NCI-H187 treated with DMSO at 0.1 percent for 48 hours (cell line): ENCODE measurements around the gene KLHL6.
A peak's percentile ranks its signal among the peaks of the same experiment; 100 is the strongest.
"Not testable (repeated sequence)": the region's sequence is repeated elsewhere in the genome, so short reads cannot be mapped to it uniquely, and the experiment has no call there.

Experiments used
- DNase-seq: peaks from one replicate; lab custom pipeline; 2025; lab: John Stamatoyannopoulos, UW

The KLHL6 gene

DNA sequence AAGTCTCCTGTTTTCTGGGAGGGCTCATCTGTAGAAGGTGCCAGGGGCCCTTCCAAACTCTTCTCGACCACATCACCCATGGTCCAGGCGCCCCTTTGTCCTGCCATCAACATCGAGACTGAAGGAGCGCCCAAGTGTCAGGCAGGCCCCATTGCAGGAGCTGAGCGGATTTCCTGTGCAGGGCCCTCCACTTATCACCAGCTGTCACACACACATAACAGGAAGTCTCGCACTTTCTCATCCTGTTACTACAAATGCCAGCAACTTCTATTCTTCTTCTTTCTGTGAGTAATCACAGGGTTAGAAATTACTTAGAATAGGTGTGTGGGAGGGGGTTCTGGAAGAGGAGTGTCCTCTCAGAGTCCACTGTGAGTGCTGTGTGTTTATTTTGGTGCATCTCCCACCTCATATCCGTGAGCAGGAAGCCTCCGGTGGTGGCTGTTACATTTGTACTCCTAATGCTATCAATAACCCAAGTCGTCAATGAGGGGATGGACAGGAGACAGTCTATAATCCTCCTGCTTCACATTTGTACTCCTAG, at the start of gene KLHL6:
Gene KLHL6 (minus strand): TSS at position 166 of the 541 bp plus-strand sequence. CDS start 53 bp downstream, at position 113.
- no peak for DNase-seq

- no peak for DNase-seq
Observed at GRCh38 chr3:183597959-183598358, 42.5 kb upstream of the KLHL6 start.

DNA sequence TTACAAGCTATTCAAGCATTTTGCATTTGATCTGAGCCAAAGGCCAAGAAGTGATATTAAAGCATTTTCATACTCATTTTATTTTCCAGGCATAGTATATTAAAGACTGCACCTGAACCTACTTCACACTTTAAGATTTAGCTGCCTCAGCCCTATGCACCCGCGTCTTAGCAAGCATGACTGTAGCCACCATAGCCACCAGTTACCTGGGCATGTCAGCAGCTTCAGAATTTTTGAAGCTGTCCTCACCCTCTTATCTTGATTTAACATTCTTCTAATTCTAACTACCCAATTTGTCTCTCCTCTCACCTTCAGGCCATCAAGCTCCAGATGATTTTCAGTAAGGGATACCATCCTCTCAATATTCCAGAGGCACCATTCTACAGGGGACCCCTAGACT, 39.1 kb upstream of the KLHL6 start:
- DNase-seq: no peak

DNA sequence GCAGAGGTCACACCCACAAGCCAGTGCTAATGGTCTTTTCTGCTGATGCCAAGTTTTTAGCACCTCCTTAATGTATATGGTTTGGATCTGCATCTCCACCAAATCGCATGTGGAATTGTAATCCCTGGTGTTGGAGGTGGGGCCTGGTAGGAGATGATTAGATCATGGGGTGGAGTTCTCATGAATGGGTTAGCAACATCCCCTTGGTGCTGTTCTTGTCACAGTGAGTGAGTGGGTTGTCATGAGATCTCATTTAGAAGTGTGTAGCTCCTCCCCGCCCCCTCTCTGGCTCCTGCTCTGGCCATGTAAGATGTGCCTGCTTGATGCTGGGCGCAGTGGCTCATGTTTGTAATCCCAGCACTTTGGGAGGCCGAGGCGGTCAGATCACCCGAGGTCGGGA, 37.3 kb upstream of the KLHL6 start:
- no peak for DNase-seq

DNA sequence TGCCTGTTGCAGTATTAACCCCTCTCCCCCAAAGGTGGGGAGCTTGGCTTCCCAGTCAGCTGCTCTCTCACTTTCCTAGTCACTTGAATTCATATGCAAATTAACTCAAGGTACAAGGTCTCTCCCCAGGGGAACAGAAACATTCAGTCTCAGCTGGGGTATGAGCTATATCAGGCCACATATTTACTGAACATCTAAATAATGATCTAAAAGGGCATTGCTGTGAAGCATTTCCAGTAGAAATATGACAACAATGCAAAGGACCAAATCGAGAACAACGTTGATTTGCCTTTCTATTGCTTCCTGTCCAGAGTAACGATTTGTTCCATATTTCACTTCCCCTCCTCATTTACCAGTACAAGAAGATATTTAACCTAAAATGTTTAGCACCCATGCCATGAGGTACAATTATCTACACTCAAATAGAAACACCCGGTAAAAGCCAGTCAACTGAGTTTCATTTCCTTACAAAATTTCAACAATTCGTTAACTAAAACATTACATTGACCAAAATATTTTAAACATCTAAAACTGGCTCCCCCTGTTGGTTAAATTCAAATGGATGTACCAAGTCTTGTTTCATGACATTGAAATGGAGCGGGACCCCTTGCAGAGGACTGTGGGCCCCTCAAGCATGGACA, 36.5 kb upstream of the KLHL6 start:
- no peak for DNase-seq

- no peak for DNase-seq
Observed at GRCh38 chr3:183590442-183590841, 34.9 kb upstream of the KLHL6 start.

GRCh38 chr3:183587336-183587735, 31.8 kb upstream of the KLHL6 start:
- no peak for DNase-seq

GRCh38 chr3:183586477-183586876, 31.0 kb upstream of the KLHL6 start:
- DNase-seq: no peak

GRCh38 chr3:183584914-183585280, 29.4 kb upstream of the KLHL6 start:
- DNase-seq: no peak

DNA sequence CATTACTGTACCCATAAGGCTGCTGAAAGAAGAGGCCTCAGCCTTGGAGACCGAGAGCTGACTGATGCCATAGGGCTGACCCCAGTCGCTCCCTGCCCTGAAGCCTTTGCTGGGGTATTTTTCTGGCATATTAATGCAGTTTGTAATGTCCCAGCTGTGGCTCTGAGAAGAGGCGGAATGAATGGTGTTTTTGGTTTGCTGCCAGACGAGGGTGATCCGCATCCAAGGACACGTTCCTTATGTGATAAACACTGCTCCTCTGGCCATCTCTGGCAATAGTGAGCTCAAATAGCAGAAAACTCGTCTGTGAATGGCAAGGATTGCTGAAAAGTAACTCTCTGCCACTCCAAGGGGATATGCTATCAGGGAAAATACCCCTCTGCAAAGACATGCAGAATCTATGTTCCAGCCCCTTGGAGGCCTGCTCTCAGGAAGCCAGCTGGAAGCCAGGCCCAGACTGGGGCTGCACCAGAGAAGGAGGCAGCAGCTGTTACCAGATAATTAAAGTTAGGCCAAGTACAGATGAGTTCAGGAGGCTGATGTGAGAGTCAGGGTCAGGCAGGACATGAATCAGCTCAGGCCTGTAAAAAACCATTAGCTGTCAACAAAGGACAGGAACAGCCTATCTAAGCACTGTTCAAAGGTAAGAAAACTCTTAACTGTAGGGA, 28.9 kb upstream of the KLHL6 start:
- no peak for DNase-seq

- DNase-seq: no peak
Observed at GRCh38 chr3:183583331-183584245, 28.1 kb upstream of the KLHL6 start.

- no peak for DNase-seq
Observed at GRCh38 chr3:183582161-183582560, 26.7 kb upstream of the KLHL6 start.

GRCh38 chr3:183581496-183582155, 26.1 kb upstream of the KLHL6 start:
- peak; percentile 10 for DNase-seq

DNA sequence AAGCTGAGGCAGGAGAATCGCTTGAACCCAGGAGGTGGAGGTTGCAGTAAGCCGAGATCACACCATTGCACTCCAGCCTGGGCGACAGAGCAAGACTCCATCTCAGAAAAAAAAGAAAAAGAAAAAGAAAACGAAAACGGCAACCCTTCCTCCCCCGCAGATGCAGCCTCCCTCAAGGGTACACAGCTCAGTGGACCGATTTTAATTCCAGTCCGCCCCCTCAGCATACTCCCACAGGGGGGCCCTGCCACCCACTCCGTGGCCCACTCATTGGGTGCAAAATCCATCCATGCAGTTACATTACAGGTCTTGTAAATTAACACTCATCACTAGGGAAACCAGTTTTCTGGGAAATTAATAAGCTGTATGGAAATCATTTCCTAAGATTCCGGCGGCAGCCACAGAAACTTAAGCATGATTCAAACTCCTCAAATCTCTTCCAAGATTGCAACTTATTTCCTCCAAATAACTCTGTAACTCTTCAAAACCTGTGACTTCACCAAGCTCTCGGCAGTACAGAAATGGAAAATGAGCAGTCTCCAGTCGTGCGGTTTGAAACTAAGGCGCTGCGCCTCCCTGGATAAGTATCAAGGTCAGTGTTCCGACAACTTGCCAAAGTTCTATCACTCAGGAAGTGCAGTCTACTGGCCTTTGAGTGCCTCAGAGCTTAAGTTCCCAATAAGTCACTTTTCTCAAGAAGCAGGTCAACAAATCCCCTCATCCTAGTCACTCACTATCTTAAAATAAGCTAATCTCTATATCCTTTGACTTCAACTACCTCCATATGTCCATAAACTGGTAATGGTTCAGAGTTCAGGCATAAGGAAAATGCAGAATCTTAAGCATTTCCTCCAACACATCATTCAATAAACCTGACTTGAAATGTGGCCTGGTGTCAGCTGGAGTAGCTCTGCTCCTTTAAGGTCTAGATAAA, 24.7 kb upstream of the KLHL6 start:
- no peak for DNase-seq

- no peak for DNase-seq
Observed at GRCh38 chr3:183578179-183578578, 22.7 kb upstream of the KLHL6 start.

DNA sequence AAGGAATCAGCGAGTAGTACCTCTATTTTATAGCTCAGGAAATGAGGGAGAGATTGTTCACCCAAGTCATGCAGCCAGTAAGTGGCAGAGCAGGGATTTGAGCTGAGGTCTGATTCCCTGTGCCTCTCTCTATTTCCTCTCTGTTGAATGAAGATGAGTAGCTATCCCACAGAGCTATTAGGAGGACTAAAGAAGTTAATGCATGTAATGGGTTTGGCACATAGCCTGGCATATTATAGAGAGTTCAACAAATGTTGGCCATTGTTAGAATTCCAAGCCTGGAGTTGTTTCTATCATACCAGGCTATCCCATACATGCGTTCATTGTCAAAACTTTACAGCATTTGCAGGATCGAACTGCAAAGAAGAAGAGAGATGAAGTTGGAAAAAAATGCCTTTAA, 21.8 kb upstream of the KLHL6 start:
- DNase-seq: no peak

DNA sequence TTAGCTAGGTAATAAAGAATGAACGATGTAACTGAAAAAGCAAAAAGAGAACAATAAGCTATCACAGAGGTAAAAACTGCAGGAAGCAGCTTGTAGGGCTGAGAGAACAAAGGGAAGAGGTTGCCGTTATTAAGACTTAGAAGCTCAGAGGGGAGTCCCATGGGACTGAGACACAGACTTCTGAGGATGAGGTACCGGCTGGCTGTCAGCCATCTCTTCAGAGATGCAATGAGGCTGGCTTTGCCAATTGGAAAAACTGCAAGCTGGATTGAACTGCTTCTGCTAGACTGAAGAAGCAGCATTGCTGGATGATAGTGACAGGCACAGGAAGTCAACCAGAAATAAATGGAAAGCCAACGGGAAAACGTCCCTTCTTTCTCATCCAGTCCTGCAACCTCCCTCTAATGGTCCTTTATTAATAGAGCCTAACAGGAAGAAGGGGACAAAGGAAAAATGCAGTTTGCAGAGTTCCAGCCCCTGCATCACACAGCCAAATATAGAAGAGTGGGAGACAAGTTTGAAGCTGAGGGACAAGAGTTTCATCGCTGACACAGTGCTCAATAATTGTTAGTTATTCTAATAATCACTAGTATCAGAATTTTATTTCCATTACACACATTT, 21.1 kb upstream of the KLHL6 start:
- DNase-seq: peak; percentile 77

- no peak for DNase-seq
Observed at GRCh38 chr3:183572935-183573334, 17.4 kb upstream of the KLHL6 start.

DNA sequence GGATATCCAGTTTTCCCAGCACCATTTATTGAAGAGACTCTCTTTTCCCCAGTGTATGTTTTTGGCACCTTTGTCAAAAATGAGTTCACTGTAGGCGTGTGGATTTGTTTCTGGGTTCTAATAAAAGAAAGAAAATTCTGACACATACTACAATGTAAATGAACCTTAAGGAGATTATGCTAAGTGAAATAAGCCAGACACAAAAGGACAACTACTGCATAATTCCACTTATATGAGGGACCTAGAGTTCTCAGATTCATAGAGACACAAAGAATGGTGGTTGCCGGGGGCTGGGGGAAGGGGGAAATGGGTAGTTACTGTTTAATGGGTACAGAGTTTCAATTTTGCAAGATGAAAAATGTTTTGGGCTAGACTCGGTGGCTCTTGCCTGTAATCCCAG, 14.7 kb upstream of the KLHL6 start:
- DNase-seq: not testable (repeated sequence)

DNA sequence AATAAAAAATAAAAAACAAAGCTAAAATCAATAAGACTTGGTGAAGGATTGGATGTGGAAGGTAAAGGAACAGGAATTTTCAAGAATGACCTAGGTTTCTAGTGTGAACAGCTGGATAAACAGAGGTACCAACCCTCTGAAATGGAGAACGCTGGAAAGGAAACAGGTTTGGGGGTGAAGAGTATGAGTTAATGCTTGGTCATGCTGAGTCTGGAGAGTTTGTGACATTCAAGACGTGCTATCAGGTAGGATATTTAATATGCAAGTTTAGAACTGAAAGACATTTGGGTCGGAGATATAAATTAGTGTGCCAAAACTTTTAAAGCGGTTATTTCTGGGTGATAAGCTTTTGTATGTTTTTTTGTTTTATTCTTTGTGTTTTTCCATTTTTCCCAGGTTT, 11.4 kb upstream of the KLHL6 start:
- no peak for DNase-seq

- no peak for DNase-seq
Observed at GRCh38 chr3:183564046-183564445, 8.5 kb upstream of the KLHL6 start.
